ENCODE data around the gene EFHD2. TPM values are rescaled to one million over a fixed set of nuclear protein-coding genes. Genes with fewer than 3 reads are reported as not detected.

Gene EFHD2
- total RNA-seq, 2 donors from 2014 or later: 56.7 to 78.6 TPM

- WGBS, 2 donors: 73 to 79% methylated on average over 7 of the region's 7 CpGs
- DNase-seq: no peak
- ATAC-seq: no peak
- H3K27ac ChIP-seq: peak overlapping the region in 1 of 4 donors; percentile 15
- no peak overlapping the region for H3K4me3 ChIP-seq
- H3K4me1 ChIP-seq: no peaks in the 10 kb centered on the region
- TF ChIP-seq CTCF (IDR thresholded peaks at IDR 0.05) (no peak), POLR2A (IDR thresholded peaks at IDR 0.05) (no peak)
- no peaks in the 10 kb centered on the region for H3K36me3 ChIP-seq (replicated peaks in 1 of 2; ENCODE audit: insufficient read depth in 1 of 2, low read depth in 2 of 2)
- no peaks in the 10 kb centered on the region for H3K27me3 ChIP-seq
- peaks cover 0 to 4% (median 0%) of the 10 kb centered on the region in 3 donors for H3K9me3 ChIP-seq
- intact Hi-C loops (cut with DNase I): no loop called here
Observed at GRCh38 chr1:15401391-15402055, 8.2 kb upstream of the EFHD2 start.

GRCh38 chr1:15402809-15403450 is 6.8 kb upstream of the EFHD2 start:
- no peak for DNase-seq
- no peak overlapping the region for H3K27ac ChIP-seq
- H3K36me3 ChIP-seq (replicated peaks in 1 of 2; ENCODE audit: insufficient read depth in 1 of 2, low read depth in 2 of 2): no peaks in the 10 kb centered on the region
- H3K4me3 ChIP-seq: no peak overlapping the region
- no peaks in the 10 kb centered on the region for H3K4me1 ChIP-seq
- TF ChIP-seq POLR2A (IDR thresholded peaks at IDR 0.05): no peak
- no peak for TF ChIP-seq CTCF (IDR thresholded peaks at IDR 0.05)
- WGBS, 2 donors: 85 to 96% methylated on average over 5 of the region's 5 CpGs
- ATAC-seq: no peak
- H3K27me3 ChIP-seq: no peaks in the 10 kb centered on the region
- intact Hi-C loops (cut with DNase I): no loop called here
- H3K9me3 ChIP-seq: peaks cover 0 to 4% (median 0%) of the 10 kb centered on the region in 3 donors

- H3K27ac ChIP-seq: no peak overlapping the region
- H3K9me3 ChIP-seq: peaks cover 0 to 4% (median 0%) of the 10 kb centered on the region in 3 donors
- 91 to 93% methylated on average over 9 of the region's 9 CpGs for WGBS, 2 donors
- peaks cover 2% of the 10 kb centered on the region for H3K4me1 ChIP-seq
- H3K27me3 ChIP-seq: no peaks in the 10 kb centered on the region
- intact Hi-C loops (cut with DNase I): no loop called here
- no peaks in the 10 kb centered on the region for H3K36me3 ChIP-seq (replicated peaks in 1 of 2; ENCODE audit: insufficient read depth in 1 of 2, low read depth in 2 of 2)
- no peak for DNase-seq
- H3K4me3 ChIP-seq: no peak overlapping the region
- no peak for ATAC-seq
- no peak for TF ChIP-seq POLR2A (IDR thresholded peaks at IDR 0.05)
- TF ChIP-seq CTCF (IDR thresholded peaks at IDR 0.05): no peak
Observed at GRCh38 chr1:15403962-15404580, 5.6 kb upstream of the EFHD2 start.

- no peak overlapping the region for H3K4me3 ChIP-seq
- H3K27ac ChIP-seq: no peak overlapping the region
- H3K27me3 ChIP-seq: no peaks in the 10 kb centered on the region
- H3K9me3 ChIP-seq: no peaks in the 10 kb centered on the region
- no peak for ATAC-seq
- TF ChIP-seq POLR2A (IDR thresholded peaks at IDR 0.05) (no peak), CTCF (IDR thresholded peaks at IDR 0.05) (no peak)
- peaks cover 4% of the 10 kb centered on the region for H3K4me1 ChIP-seq
- no peaks in the 10 kb centered on the region for H3K36me3 ChIP-seq (replicated peaks in 1 of 2; ENCODE audit: insufficient read depth in 1 of 2, low read depth in 2 of 2)
- no peak for DNase-seq
- intact Hi-C loops (cut with DNase I): no loop called here
- 90 to 92% methylated on average over 8 to 9 of the region's 9 CpGs for WGBS, 2 donors
Observed at GRCh38 chr1:15405106-15405850, 4.4 kb upstream of the EFHD2 start.

Measured in body of pancreas (tissue), 4 donors.